OCI-LY3 (cell line): ENCODE measurements around the gene STAT3.

Experiments
- CTCF ChIP-seq: fragments of 200-600, 300-600 bp; sonication (generic); IDR thresholded peaks from 2 replicates; pipeline ENCODE4 v1.5.1; 2014; ENCODE audit warnings: antibody characterized with exemption, low read length, low read depth
- EZH2phosphoT487 ChIP-seq: fragments of 200-600 bp; shearing (Covaris generic); IDR thresholded peaks from 2 replicates; pipeline ENCODE4 v1.6.1; 2018; ENCODE audit warnings: antibody characterized with exemption, mixed run types, low read depth

DNA sequence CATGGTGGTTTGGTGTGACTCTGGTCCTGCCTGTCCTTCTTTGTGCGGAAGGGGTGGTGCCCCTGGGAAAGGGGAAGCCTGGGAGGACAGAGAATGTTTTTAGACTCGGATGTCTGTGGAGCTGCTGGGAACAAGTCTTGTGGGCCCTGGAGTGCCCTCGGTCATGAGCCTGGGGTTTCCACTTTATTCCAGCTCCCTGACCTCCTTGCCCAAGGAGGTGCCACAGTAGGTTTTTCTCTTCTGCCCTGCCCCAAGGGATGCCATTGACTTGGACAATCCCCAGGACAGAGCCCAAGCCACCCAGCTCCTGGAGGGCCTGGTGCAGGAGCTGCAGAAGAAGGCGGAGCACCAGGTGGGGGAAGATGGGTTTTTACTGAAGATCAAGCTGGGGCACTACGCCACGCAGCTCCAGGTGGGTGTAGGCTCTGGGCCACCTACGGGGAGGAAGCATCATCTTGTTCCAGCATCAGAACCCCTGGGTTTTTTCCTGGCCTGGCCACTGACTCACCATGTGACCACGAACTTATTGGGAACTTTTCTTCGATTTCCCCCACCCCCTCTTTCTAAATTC, 98.5 kb downstream of the STAT3 start:
- TF ChIP-seq CTCF (no peak), EZH2phosphoT487 (no peak)
